GM12875 (cell line): ENCODE measurements around the gene NPNT.

Experiments
- H3K4me3 ChIP-seq: one replicate; pipeline ENCODE4 v1.5.1; 2011; ENCODE audit warnings: low read depth, low read length, control low read depth
- CTCF ChIP-seq: IDR thresholded peaks from 2 replicates; pipeline ENCODE4 v1.5.1; 2011; ENCODE audit warnings: low read depth, mild to moderate bottlenecking, control low read depth, inconsistent platforms, low read length, moderate library complexity, borderline replicate concordance; ENCODE audit not compliant: insufficient read depth

The NPNT gene

GRCh38 chr4:105957680-105958079, 62.4 kb downstream of the NPNT start:
- H3K4me3 ChIP-seq = no peak overlapping the region
- TF ChIP-seq CTCF = no peak

GRCh38 chr4:105963461-105964400, 68.5 kb downstream of the NPNT start:
- H3K4me3 ChIP-seq = no peak overlapping the region
- no peak for TF ChIP-seq CTCF

GRCh38 chr4:105965183-105965800, 70.0 kb downstream of the NPNT start:
- TF ChIP-seq CTCF = no peak
- H3K4me3 ChIP-seq = no peak overlapping the region

GRCh38 chr4:105966051-105966450, 70.8 kb downstream of the NPNT start:
- H3K4me3 ChIP-seq = no peak overlapping the region
- no peak for TF ChIP-seq CTCF

- no peak for TF ChIP-seq CTCF
- no peak overlapping the region for H3K4me3 ChIP-seq
Measured at GRCh38 chr4:105967058-105967658, 71.9 kb downstream of the NPNT start.

GRCh38 chr4:105969575-105969974, 74.3 kb downstream of the NPNT start:
- no peak for TF ChIP-seq CTCF
- H3K4me3 ChIP-seq = no peak overlapping the region
